T-helper 1 cell treated with Interleukin-12 subunit alpha and Interleukin-12 subunit beta and Interleukin-4 antibody, amounts not matched to agents 30 μg/mL and 1 μg/mL, for 36 hours (primary cell): Measurements from ENCODE around the gene UNC13D.

Experiments used
- H3K27ac Mint-ChIP-seq: one replicate; pipeline ENCODE4 v1.8.0; 2021; ENCODE audit warnings: mild to moderate bottlenecking, mixed read lengths
- H3K27me3 Mint-ChIP-seq: one replicate; pipeline ENCODE4 v1.8.0; 2021; ENCODE audit warnings: low read depth, mixed read lengths
- H3K36me3 Mint-ChIP-seq: one replicate; pipeline ENCODE4 v1.8.0; 2021; ENCODE audit warnings: low read depth, mixed read lengths
- H3K4me1 Mint-ChIP-seq: one replicate; pipeline ENCODE4 v1.8.0; 2021; ENCODE audit warnings: low read depth, mixed read lengths
- H3K4me3 Mint-ChIP-seq: one replicate; pipeline ENCODE4 v1.8.0; 2021; ENCODE audit warnings: mild to moderate bottlenecking, moderate library complexity, mixed read lengths
- H3K9me3 Mint-ChIP-seq: one replicate; pipeline ENCODE4 v1.8.0; 2021; ENCODE audit warnings: mixed read lengths

The UNC13D gene

DNA sequence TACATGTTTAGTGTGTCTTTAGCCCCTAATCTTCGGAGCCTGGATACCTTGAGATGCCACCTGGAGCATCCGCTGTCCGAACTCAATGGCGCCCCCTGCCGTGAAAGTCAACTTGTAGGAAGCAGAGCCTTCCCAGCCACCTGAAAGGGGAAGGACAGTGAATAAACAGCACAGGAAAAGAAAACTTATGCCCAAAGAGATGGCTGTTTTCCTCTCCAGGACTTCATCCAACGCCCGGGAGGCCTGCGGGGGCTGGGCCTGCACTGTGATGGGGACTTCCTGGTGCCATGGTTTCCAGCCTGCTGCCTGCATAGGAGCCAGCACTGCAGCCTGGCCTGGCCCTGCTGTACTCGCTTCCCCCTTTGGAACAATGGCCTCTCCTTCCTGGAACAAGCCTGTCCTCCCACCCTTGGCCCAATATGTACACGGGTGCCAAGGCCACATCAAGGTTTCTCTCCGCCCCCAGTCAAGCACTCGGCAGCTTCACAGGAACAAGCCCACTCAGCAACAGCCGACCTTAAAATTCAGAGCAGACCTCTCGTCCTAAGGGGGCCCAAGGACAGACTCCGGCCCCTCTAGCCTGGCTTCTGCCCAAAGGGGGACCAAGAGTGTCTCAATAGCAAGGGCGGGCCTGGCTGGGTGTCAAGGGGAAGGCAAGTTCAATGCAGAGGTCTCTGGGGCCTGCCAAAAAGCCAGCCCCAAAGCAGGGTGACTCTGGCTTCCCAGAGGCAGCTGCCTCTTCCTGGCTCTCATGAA is 4.5 kb upstream of the UNC13D start:
- Mint-ChIP-seq H3K4me3 (no peak overlapping the region), H3K27ac (peak overlapping the region; percentile 11), H3K4me1 (peaks cover 22% of the 10 kb centered on the region)

DNA sequence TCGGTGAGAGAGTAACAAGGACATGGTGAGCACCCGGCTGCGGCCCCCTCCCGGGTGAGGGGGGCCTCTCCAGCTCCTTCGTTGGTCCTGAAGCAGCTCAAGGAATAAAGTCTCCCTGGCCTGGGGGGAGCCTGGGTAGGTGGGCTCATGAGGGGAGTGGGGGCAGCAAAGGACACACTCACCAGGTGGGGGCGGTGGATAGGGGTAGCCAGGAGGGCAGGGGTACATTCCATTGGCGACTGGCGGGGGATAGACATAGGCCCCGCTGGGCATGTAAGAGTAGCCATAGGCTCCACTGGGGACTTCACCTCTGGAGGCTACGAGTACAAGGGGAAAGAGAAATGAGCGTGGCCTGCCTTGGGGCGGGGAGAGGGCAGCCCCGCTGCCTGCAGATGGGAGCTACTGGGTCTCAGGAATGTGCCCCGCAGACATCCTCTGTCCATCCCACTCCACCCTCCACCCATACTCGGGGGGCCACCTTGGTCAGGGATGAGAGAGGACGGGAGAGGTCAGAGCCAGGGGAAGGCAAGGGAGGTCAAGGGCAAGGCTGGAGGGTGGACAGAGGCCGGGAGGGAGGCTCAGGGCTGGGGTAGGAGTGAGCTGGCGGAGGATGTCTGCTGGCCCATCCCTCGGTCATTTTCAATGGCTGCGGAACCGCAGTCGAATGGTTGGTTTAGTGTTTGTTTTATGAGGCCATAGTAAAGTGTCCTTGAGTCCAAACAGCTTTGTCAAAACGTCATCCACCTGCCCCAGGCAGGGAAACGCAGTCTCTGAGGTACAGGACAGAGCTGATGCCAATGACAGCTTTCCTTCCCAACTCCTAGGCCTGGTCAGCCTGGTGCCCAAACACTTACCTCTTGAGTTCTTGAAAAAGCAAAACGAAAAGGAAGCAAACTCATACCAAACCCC is 3.7 kb upstream of the UNC13D start:
- no peak overlapping the region for H3K4me3 Mint-ChIP-seq
- H3K4me1 Mint-ChIP-seq = peaks cover 19% of the 10 kb centered on the region
- no peaks in the 10 kb centered on the region for H3K27me3 Mint-ChIP-seq
- H3K27ac Mint-ChIP-seq = peak overlapping the region; percentile 11
- no peaks in the 10 kb centered on the region for H3K9me3 Mint-ChIP-seq
- H3K36me3 Mint-ChIP-seq = peaks cover 33% of the 10 kb centered on the region

More for the DNA sequence above, 4.5 kb upstream of the UNC13D start:
- Mint-ChIP-seq H3K9me3 (no peaks in the 10 kb centered on the region), H3K27me3 (no peaks in the 10 kb centered on the region), H3K36me3 (peaks cover 29% of the 10 kb centered on the region)

DNA sequence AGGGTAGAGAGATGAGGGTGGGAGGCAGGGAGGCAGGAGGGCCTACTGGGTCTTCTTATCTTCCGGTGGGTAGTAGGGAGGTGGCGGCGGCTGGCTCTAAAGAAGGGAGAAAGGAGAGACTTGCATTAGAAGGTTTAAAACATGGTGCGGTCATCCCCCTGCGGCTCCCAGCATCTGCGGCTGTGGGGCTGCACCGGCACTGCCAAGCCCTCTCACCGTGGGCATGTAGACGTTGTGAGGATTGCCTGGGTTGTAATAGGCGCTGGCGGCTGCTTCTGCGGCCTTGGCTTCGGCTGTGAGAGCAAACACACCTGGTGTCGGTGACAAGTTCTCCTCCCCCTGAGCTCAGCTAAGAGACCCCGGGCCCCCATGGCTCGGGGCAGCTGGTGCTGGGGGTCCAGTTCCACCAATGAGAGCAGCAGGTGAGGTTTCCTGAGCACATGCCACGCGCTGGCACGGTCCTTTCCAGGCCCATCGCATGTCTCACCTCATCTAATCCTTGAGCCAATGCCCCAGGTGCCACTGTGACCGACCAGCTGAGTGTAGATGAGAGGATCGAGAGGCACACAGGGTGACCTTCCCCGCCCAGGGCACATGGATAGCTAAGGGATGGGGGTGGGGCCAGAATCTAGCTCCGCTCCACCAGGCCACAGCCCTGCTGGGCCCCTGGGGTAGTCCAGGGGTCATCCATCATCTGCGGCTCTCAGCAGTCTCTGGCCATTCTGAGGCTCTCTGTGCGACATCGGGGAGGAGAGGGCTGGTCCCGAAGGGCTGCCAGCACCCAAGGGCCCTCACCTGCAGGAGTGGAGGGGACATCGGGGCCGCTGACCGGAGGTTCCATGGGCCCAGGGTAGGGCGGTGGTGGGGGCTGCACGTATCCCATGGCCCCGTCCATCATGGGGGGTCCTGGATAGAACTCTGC is 2.7 kb upstream of the UNC13D start:
- Mint-ChIP-seq H3K9me3 (no peaks in the 10 kb centered on the region), H3K4me1 (peaks cover 20% of the 10 kb centered on the region), H3K36me3 (peaks cover 36% of the 10 kb centered on the region), H3K27ac (no peak overlapping the region), H3K4me3 (no peak overlapping the region), H3K27me3 (no peaks in the 10 kb centered on the region)

DNA sequence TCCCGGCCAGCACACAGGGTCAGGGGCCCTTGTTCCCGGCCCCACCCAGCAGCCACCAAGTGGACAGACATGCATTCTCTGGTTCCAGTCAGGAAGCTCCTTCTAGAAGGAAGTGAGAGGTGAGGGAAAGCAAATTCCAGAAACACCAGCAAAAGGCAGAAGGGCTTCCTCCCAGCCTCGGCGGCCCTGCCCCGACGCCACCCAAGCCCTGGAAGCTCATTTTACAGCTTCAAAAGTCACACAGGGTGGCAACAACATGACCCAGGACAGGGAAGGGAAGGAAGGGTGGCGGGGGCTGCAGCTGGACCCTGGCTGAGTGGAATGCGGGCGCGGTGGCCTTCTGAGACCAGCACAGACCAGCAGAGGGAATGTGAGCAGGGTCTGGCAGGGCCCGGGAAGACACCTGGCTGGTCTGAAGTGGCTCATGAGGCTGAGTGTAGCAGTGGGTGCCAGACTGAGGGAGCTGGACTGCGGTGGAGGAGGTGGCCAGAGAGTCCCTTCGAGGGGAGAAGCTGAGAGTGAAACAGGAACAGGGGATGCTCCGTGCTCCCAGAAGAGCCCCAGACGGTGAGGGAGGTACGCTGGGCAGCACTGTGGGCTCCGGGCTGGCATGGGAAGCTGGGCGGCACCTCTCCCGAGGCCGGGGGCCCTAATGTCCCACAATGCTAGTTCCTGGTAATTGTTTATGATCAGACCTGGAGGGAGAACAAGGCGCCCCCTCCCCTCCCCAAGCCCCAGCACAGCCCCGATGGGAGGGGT is 1.9 kb upstream of the UNC13D start:
- peaks cover 19% of the 10 kb centered on the region for H3K4me1 Mint-ChIP-seq
- no peaks in the 10 kb centered on the region for H3K27me3 Mint-ChIP-seq
- peaks cover 36% of the 10 kb centered on the region for H3K36me3 Mint-ChIP-seq
- no peak overlapping the region for H3K4me3 Mint-ChIP-seq
- H3K27ac Mint-ChIP-seq = peak overlapping the region; percentile 62
- no peaks in the 10 kb centered on the region for H3K9me3 Mint-ChIP-seq

DNA sequence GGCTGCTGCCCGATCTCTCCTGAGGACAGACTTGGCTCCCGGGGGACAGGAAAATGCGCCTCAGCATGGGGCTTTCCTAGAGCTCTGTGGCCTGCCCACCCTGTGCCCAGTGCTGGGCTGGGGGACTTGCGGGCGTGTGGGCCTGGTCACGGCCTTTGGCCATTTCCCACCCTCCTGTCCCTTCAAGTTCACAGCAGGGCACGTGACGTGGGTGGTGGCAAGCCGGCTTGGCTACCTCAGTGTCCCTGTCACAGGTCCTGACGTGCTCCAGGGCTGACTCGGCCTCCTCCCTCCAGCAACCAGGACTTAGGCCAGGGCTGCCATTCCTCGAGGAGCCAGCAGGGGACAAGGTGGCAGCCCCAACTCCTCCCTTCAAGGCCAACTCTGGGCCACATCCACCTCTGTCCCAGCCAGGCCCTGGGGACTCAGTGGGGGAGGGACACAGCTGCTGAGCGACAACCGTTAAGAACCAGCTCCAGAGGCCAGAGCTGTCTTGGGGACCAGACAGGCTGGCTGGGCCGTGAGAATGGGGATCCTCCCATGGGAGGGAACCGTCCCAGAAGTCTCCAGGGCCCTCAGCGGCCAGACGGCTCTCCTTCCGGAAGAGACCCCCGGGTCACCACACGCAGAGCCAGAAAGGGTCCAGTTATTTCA is 981 bp upstream of the UNC13D start:
- Mint-ChIP-seq H3K4me1 (peaks cover 19% of the 10 kb centered on the region), H3K9me3 (no peaks in the 10 kb centered on the region), H3K27ac (peak overlapping the region; percentile 65), H3K4me3 (peak overlapping the region; percentile 25), H3K36me3 (peaks cover 37% of the 10 kb centered on the region), H3K27me3 (no peaks in the 10 kb centered on the region)

DNA sequence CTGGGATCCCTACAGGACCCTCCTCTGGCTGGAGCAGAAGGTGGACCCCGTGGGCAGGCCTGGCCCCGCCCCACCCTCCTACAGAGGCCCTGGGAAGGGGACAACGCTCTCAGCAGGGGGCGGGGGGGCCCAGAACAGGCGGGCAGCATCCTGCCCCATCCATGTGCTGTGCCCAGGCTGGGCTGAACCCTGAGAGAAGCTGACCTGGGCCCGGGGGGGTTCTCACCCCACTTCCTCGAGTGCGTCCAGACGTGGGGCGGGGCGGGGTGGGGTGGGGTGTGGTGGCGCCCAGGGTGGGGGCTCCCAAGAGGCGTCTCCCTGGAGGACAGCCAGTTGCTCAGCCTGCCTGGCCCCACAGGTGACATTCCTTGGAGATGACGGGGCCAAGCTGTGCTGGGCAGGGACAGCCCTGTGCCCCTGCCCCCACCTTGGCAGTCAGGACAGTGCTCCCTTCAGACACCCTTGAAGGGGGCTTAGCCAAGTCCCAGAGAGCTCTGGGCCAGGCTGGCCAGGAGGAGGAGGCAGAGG is 390 bp upstream of the UNC13D start:
- Mint-ChIP-seq H3K4me3 (peak overlapping the region; percentile 94), H3K9me3 (no peaks in the 10 kb centered on the region), H3K4me1 (peaks cover 19% of the 10 kb centered on the region), H3K36me3 (peaks cover 35% of the 10 kb centered on the region), H3K27me3 (no peaks in the 10 kb centered on the region), H3K27ac (peak overlapping the region; percentile 97)

DNA sequence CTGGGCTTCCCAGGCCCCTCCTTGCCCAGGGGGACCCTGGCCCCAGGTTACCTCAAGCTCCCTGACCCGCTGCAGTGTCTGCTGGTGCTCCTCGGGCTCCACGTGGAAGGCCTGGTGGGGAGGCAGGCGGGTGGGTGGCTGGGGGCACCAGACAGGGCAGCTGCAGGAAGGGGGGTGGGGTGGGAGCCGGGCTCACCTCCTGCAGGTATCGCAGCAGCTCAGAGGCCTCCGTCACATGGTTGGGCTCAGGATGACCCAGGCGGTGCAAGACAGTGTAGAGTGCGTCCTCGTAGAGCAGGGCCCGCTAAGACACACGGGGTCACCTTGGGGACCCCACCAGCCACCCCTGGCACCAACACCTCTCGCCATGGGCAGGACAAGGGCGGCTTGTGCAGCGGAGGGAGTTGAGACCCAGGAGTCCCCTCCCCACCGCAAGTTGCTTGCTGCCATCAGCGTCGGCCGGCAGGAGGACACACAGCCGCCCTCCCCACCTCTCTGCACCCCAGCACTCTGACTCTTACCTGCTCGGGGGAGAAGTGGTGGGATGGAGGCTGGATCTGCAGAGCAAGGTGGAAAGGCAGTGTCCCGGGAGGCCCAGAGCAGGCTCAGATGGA is 1.1 kb downstream of the UNC13D start:
- Mint-ChIP-seq H3K36me3 (peaks cover 34% of the 10 kb centered on the region), H3K27ac (peak overlapping the region; percentile 94), H3K9me3 (no peaks in the 10 kb centered on the region), H3K4me3 (peak overlapping the region; percentile 94), H3K4me1 (peaks cover 11% of the 10 kb centered on the region), H3K27me3 (no peaks in the 10 kb centered on the region)

DNA sequence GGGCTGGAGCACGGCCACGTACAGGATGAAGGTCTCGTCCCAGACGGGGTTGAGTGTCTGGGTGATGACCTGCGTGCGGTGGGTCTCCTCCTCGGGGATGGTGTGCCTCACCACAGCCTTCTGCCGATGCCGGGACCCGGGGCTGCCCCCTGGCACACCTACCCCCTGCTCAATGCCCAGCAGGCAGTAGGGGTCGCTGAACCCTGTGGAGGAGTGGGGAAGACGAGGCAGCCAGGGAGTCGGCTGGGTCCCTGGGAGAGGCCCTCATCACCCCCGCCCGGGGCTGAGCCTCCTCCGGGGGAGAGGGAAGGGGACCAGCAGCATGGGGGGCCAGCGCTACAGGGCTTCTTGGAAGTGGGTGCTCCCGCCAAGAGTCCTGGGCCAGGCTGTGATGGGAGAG is 1.8 kb downstream of the UNC13D start:
- Mint-ChIP-seq H3K4me1 (peaks cover 8% of the 10 kb centered on the region), H3K27me3 (no peaks in the 10 kb centered on the region), H3K27ac (no peak overlapping the region), H3K4me3 (peak overlapping the region; percentile 94), H3K9me3 (no peaks in the 10 kb centered on the region), H3K36me3 (peaks cover 33% of the 10 kb centered on the region)

DNA sequence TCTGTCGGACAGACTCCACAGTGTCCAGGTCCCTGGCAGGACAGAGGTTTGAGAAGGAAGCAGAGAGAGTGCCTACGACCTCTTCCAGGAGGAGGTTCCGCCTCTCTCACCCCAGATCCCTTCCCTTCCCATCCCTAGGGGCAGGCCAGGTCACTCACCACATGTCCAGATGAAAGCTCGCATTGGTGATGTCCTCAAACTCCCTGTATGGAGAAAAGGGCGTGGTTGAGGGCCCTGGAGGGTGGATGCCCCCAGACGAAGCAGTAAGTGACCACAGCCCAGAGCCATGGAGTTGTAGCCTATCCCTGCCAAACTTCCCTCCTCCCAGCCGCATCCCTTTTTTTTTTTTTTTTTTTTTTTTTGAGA is 3.4 kb downstream of the UNC13D start:
- H3K4me1 Mint-ChIP-seq = peaks cover 8% of the 10 kb centered on the region
- no peaks in the 10 kb centered on the region for H3K9me3 Mint-ChIP-seq
- H3K27me3 Mint-ChIP-seq = no peaks in the 10 kb centered on the region
- H3K27ac Mint-ChIP-seq = no peak overlapping the region
- H3K36me3 Mint-ChIP-seq = peaks cover 26% of the 10 kb centered on the region
- H3K4me3 Mint-ChIP-seq = no peak overlapping the region

DNA sequence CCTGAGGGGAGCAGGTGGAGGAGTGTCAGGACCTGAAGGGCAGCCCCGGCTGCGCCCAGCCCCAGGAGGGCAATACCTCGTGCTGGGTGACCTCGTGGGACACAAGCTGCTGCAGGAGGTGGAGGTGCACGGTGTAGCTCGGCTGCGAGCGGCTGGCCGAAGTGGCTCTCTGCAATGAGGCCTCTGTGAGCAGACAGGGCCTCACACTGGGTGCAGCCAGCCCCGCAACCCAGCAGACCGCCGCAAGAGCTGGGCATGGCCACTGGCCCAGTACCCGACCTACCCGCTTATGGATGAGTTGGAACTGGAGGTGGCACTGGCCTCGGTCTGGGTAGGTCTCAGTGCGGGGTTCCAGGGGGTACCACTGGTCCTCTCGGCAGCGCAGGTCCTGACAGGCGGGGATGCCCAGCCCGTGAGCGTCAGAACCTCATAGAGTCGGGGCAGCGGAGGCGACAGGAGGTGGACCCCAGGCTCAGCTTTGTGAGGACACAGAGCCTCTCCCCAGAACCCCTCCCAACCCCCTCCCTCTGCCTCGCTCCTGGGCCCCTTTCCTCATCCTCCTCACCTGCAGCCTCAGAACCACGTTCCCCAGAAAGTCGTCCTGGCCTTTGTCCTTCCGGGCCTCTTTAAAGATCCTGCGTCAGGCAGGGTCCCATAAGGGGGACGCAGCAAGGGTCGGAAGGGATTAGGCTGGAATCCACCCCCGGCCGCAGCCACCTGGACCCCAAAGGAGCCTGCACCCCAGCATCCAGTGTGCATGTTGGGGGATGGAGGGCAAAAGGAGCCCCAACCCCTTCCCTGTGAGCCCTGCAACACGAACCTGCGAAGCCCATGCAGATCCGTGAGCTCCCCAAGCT is 4.0 kb downstream of the UNC13D start:
- no peak overlapping the region for H3K27ac Mint-ChIP-seq
- no peak overlapping the region for H3K4me3 Mint-ChIP-seq
- H3K4me1 Mint-ChIP-seq = peaks cover 4% of the 10 kb centered on the region
- no peaks in the 10 kb centered on the region for H3K27me3 Mint-ChIP-seq
- peaks cover 21% of the 10 kb centered on the region for H3K36me3 Mint-ChIP-seq
- no peaks in the 10 kb centered on the region for H3K9me3 Mint-ChIP-seq

DNA sequence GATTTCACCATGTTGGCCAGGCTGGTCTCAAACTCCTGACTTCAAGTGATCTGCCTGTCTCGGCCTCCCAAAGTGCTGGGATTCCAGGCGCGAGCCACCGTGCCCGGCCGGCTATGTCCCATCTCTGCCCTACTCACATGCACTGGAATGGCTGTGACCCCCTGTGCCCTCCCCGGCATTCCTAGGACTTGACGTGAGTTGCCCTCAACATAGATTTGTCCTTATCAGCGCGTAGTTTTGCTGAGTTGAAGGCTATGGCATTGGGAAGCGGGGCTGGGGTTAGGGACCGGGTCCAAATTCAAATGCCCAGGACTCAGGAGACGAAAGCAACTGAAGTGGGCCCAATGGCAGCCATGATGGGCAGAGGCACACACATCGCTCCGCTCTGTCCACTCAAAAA is 5.8 kb downstream of the UNC13D start:
- Mint-ChIP-seq H3K4me1 (peaks cover 14% of the 10 kb centered on the region), H3K27me3 (no peaks in the 10 kb centered on the region), H3K36me3 (peaks cover 31% of the 10 kb centered on the region), H3K9me3 (no peaks in the 10 kb centered on the region), H3K27ac (no peak overlapping the region), H3K4me3 (no peak overlapping the region)

DNA sequence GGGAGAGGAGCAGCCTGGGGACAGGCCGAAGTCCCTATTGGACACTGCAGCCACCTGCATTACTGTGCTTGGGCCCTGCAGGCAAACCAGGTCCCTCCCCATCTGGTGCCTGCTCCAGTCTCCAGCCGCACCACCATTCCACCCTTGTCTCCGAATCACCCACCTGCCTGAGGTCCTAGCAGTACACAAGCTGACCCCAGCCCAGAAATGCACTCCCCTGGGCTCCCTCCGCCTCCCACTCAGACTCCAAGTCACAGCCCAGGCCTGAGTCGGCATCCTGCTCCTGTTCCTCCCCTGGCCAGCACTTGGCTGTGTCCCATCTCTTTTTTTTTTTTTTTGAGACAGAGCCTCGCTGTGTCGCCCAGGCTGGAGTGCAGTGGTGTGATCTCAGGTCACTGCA is 6.3 kb downstream of the UNC13D start:
- H3K27ac Mint-ChIP-seq = no peak overlapping the region
- peaks cover 31% of the 10 kb centered on the region for H3K36me3 Mint-ChIP-seq
- no peaks in the 10 kb centered on the region for H3K27me3 Mint-ChIP-seq
- H3K4me3 Mint-ChIP-seq = no peak overlapping the region
- H3K9me3 Mint-ChIP-seq = no peaks in the 10 kb centered on the region
- H3K4me1 Mint-ChIP-seq = peaks cover 20% of the 10 kb centered on the region
